SJSA1 (cell line): ENCODE measurements around the gene UACA. TPM values are rescaled to one million over a fixed set of nuclear protein-coding genes. Genes with fewer than 3 reads are reported as not detected.
A peak's percentile ranks its signal among the peaks of the same experiment; 100 is the strongest.
"Not testable (repeated sequence)": the region's sequence is repeated elsewhere in the genome, so short reads cannot be mapped to it uniquely, and the experiment has no call there.

ENCODE experiments used
- DNase-seq, 2 experiments: peaks; one replicate each; pipeline ENCODE4 v3.0.0-alpha.2; 2015 to 2020; ENCODE audit warnings: low spot score in 2 of 2, low read depth in 1 of 2
- H3K27ac ChIP-seq: fragments of 250-450 bp; sonication (Bioruptor Pico); 2 replicates; pipeline ENCODE4 v1.5.1; 2020; ENCODE audit warnings: mild to moderate bottlenecking, moderate library complexity
- H3K27me3 ChIP-seq: fragments of 250-450 bp; sonication (Bioruptor Pico); replicated peaks from 2 replicates; pipeline ENCODE4 v1.5.1; 2020; ENCODE audit warnings: mild to moderate bottlenecking, moderate library complexity
- H3K36me3 ChIP-seq: fragments of 250-450 bp; sonication (Bioruptor Pico); 2 replicates; pipeline ENCODE4 v1.5.1; 2020; ENCODE audit warnings: mild to moderate bottlenecking
- H3K4me1 ChIP-seq: fragments of 250-450 bp; sonication (Bioruptor Pico); replicated peaks from 2 replicates; pipeline ENCODE4 v1.6.1; 2021; ENCODE audit warnings: mild to moderate bottlenecking
- H3K4me3 ChIP-seq: fragments of 250-450 bp; sonication (Bioruptor Pico); 2 replicates; pipeline ENCODE4 v1.5.1; 2020; ENCODE audit warnings: mild to moderate bottlenecking
- H3K9me3 ChIP-seq: fragments of 250-450 bp; sonication (Bioruptor Pico); replicated peaks from 2 replicates; pipeline ENCODE4 v1.5.1; 2020; ENCODE audit warnings: mild to moderate bottlenecking
- total RNA-seq: library from RNA; depleted of rRNA; stranded (reverse); fragments of >200 nt; shearing (Covaris generic); gene quantifications from 2 replicates; pipeline ENCODE4 v1.2.3, GENCODE V29; 2014

Gene UACA
- total RNA-seq, 1 experiment from 2014 or later: 26.8 TPM

- Histone ChIP-seq H3K27ac (no peak overlapping the region), H3K4me3 (no peak overlapping the region), H3K4me1 (peaks cover 8% of the 10 kb centered on the region; the same call in 1 of the 2 replicates), H3K27me3 (no peaks in the 10 kb centered on the region), H3K36me3 (peaks cover 6% of the 10 kb centered on the region), H3K9me3 (no peaks in the 10 kb centered on the region)
- DNase-seq: no peak
These were observed 8.5 kb downstream of the UACA start for GRCh38 chr15:70754862-70755261.

GRCh38 chr15:70753101-70753829 lies 10.1 kb downstream of the UACA start:
- no peaks in the 10 kb centered on the region for H3K27me3 ChIP-seq
- no peak overlapping the region for H3K27ac ChIP-seq
- H3K4me1 ChIP-seq: no peaks in the 10 kb centered on the region
- H3K9me3 ChIP-seq: no peaks in the 10 kb centered on the region
- H3K36me3 ChIP-seq: peaks cover 6% of the 10 kb centered on the region
- no peak overlapping the region for H3K4me3 ChIP-seq
- DNase-seq: no peak

GRCh38 chr15:70752193-70752635 lies 11.1 kb downstream of the UACA start:
- Histone ChIP-seq H3K27me3 (no peaks in the 10 kb centered on the region), H3K27ac (no peak overlapping the region), H3K4me1 (no peaks in the 10 kb centered on the region), H3K36me3 (peaks cover 6% of the 10 kb centered on the region; the same call in 1 of the 2 replicates), H3K9me3 (no peaks in the 10 kb centered on the region), H3K4me3 (no peak overlapping the region)
- no peak for DNase-seq

- no peak overlapping the region for H3K4me3 ChIP-seq
- H3K9me3 ChIP-seq: no peaks in the 10 kb centered on the region
- no peak for DNase-seq
- no peaks in the 10 kb centered on the region for H3K4me1 ChIP-seq
- no peaks in the 10 kb centered on the region for H3K27me3 ChIP-seq
- no peak overlapping the region for H3K27ac ChIP-seq
- H3K36me3 ChIP-seq: peaks cover 6% of the 10 kb centered on the region; the same call in 1 of the 2 replicates
These were observed 13.0 kb downstream of the UACA start for GRCh38 chr15:70750203-70750869.

- Histone ChIP-seq H3K36me3 (no peaks in the 10 kb centered on the region), H3K4me3 (no peak overlapping the region), H3K9me3 (no peaks in the 10 kb centered on the region), H3K4me1 (peaks cover 7% of the 10 kb centered on the region), H3K27ac (no peak overlapping the region), H3K27me3 (no peaks in the 10 kb centered on the region)
- DNase-seq: no peak
These were observed 15.0 kb downstream of the UACA start for GRCh38 chr15:70748281-70748747.

DNA sequence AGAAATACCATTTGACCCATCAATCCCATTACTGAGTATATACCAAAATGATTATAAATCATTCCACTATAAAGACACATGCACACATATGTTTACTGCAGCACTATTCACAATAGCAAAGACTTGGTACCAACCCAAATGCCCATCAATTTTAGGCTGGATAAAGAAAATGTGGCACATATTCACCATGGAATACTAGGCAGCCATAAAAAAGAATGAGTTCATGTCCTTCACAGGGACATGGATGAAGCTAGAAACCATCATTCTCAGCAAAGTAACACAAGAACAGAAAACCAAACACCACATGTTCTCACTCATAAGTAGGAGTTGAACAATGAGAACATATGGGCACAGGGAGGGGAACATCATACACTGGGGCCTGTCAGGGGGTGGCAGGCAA lies 16.8 kb downstream of the UACA start:
- not testable (repeated sequence) for H3K27me3 ChIP-seq, H3K4me3 ChIP-seq, H3K27ac ChIP-seq, H3K9me3 ChIP-seq, DNase-seq, H3K36me3 ChIP-seq
- H3K4me1 ChIP-seq: peaks cover 23% of the 10 kb centered on the region

DNA sequence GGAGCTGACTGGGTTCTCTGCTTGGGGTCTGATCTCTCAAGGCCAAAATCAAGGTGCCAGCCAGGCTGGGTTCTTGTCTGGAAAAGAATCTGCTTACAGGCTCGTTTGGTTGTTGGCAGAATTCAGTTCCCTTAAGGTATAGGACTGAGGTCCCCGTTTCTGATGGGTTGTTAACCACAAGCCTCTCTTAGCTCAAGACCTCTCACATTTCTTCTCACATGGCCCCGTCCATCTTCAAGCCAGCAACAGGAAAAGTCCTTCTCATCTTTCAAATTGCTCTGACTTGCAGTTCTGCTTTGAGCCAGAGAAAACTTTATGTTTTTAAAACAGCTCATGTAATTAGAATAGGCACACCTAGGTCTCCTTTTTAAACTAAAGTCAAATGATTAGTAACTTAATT lies 20.4 kb downstream of the UACA start:
- peaks cover 29% of the 10 kb centered on the region for H3K4me1 ChIP-seq
- H3K9me3 ChIP-seq: no peaks in the 10 kb centered on the region
- H3K4me3 ChIP-seq: no peak overlapping the region
- H3K36me3 ChIP-seq: no peaks in the 10 kb centered on the region
- peak in 1 of 2 experiments; percentile 57 for DNase-seq
- H3K27me3 ChIP-seq: no peaks in the 10 kb centered on the region
- H3K27ac ChIP-seq: peak overlapping the region; percentile 95

DNA sequence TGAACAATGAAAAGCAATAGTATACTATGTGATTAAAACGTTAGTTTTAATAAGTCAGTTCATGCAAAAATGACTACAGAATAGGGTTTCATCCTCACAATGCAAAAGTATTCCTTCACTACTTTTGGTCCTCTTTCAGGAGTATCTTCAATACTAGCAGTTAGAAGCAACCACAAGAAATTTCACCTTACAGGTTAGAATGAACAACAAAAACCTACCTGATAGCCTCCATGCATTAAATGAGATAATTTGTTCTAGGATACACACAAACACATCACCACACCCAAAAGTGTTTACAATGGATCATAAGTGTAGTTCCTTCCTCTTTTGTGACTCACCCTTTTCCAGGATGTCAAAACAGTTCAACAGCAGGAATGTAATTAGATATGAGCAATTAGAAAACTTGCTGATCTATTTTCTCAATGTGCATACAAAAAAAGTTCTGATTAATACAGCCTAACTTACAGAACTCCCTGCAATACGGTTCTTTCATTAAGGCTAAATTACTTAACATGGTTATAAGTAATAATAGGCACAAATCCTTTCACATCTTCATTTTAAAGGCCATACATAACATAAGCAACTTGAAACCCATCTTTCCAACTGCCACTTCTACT lies 21.6 kb downstream of the UACA start:
- peak overlapping the region; percentile 95 for H3K27ac ChIP-seq
- DNase-seq: peak in 1 of 2 experiments; percentile 65
- H3K9me3 ChIP-seq: no peaks in the 10 kb centered on the region
- H3K27me3 ChIP-seq: no peaks in the 10 kb centered on the region
- peaks cover 29% of the 10 kb centered on the region for H3K4me1 ChIP-seq
- H3K4me3 ChIP-seq: no peak overlapping the region
- H3K36me3 ChIP-seq: no peaks in the 10 kb centered on the region

DNA sequence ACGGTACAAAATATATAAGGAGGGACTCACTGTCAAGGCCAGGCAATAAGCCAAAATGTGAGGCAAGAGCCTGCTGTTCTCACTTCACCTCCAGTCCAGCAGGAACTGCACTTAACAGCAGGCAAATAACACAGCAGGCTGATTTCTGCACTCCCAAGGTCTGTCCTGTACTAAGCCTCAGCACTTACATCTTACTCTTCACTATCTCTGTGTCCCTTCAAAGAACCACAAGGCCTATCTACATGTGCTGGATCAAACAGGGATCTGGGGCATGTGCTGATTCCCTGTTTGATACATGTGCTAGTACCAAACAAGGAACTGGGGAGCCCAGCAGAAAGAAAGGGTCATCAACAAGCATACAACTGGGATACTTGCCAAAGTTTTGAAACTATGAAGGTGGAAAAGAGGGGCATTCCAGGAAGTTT lies 22.2 kb downstream of the UACA start:
- H3K4me1 ChIP-seq: peaks cover 29% of the 10 kb centered on the region
- DNase-seq: no peak
- no peaks in the 10 kb centered on the region for H3K9me3 ChIP-seq
- no peak overlapping the region for H3K4me3 ChIP-seq
- H3K27me3 ChIP-seq: no peaks in the 10 kb centered on the region
- H3K27ac ChIP-seq: peak overlapping the region; percentile 95
- no peaks in the 10 kb centered on the region for H3K36me3 ChIP-seq

DNA sequence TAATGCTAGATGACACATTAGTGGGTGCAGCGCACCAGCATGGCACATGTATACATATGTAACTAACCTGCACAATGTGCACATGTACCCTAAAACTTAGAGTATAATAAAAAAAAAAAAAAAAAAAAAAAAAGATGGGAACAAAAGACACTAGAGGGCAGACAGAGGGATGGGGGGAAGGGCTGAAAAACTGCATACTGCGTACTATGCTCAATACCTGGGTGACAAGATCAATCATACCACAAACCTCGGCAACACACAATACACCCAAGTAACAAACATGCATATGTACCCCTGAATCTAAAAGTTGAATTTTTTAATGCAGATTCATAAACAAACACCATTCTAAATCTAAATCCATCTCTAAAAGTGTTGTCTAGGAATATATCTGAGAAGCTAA lies 28.3 kb downstream of the UACA start:
- not testable (repeated sequence) for H3K4me1 ChIP-seq, DNase-seq, H3K27me3 ChIP-seq, H3K27ac ChIP-seq, H3K36me3 ChIP-seq, H3K9me3 ChIP-seq, H3K4me3 ChIP-seq

- Histone ChIP-seq H3K4me3 (no peak overlapping the region), H3K36me3 (no peaks in the 10 kb centered on the region), H3K27ac (no peak overlapping the region), H3K27me3 (no peaks in the 10 kb centered on the region), H3K4me1 (no peaks in the 10 kb centered on the region), H3K9me3 (no peaks in the 10 kb centered on the region)
- DNase-seq: no peak
These were observed 34.2 kb downstream of the UACA start for GRCh38 chr15:70729164-70729563.

- H3K27ac ChIP-seq: no peak overlapping the region
- H3K4me1 ChIP-seq: no peaks in the 10 kb centered on the region
- no peak for DNase-seq
- no peaks in the 10 kb centered on the region for H3K9me3 ChIP-seq
- no peak overlapping the region for H3K4me3 ChIP-seq
- H3K36me3 ChIP-seq: no peaks in the 10 kb centered on the region
- H3K27me3 ChIP-seq: no peaks in the 10 kb centered on the region
These were observed 36.6 kb downstream of the UACA start for GRCh38 chr15:70726753-70727152.

DNA sequence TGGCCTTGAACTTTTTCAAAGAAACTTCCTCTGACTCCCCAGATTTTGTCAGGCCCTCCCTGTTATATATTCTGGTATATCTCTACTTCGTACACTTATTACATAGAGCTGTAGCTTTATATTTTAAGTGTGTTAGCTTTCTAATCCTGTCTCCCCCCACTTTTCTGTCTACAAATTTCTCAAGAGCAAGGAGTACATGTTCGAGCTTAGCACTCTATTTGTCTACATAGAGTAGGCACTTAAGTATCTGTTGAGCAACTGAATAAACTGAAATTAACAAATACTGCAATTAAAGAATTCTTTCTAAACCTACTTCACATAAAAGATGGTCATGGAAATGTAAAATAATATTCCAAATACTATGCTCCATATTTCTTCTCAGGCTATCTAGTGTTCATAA lies 39.4 kb downstream of the UACA start:
- Histone ChIP-seq H3K4me3 (no peak overlapping the region), H3K9me3 (no peaks in the 10 kb centered on the region), H3K4me1 (peaks cover 5% of the 10 kb centered on the region), H3K27me3 (no peaks in the 10 kb centered on the region), H3K36me3 (peaks cover 4% of the 10 kb centered on the region), H3K27ac (no peak overlapping the region)
- no peak for DNase-seq

GRCh38 chr15:70723122-70723422 lies 40.3 kb downstream of the UACA start:
- H3K4me3 ChIP-seq: no peak overlapping the region
- no peak for DNase-seq
- no peaks in the 10 kb centered on the region for H3K9me3 ChIP-seq

More at GRCh38 chr15:70723122-70723422, 40.3 kb downstream of the UACA start:
- no peaks in the 10 kb centered on the region for H3K27me3 ChIP-seq
- peaks cover 5% of the 10 kb centered on the region for H3K4me1 ChIP-seq
- H3K36me3 ChIP-seq: peaks cover 4% of the 10 kb centered on the region
- H3K27ac ChIP-seq: no peak overlapping the region
